GM19035 (cell line): ENCODE data around the gene WDR90.
A peak's percentile ranks its signal among the peaks of the same experiment; 100 is the strongest.

Experiments used
- ATAC-seq: cut with Tn5 transposase; IDR thresholded peaks from one replicate; pipeline ENCODE4 v1.9.1; 2021; ENCODE audit not compliant: unreplicated experiment

The WDR90 gene

GRCh38 chr16:674214-674881, 25.2 kb downstream of the WDR90 start:
- ATAC-seq: no peak

- no peak for ATAC-seq
Measured at GRCh38 chr16:674968-675883, 26.1 kb downstream of the WDR90 start, which contains the start of gene RHBDL1. Gene RHBDL1 (plus strand): TSS chr16:675671. CDS start chr16:675791, 120 bp downstream.

GRCh38 chr16:675884-676564, 26.9 kb downstream of the WDR90 start:
- ATAC-seq: no peak

GRCh38 chr16:676565-676902, 27.4 kb downstream of the WDR90 start:
- no peak for ATAC-seq

GRCh38 chr16:676913-677312, 27.7 kb downstream of the WDR90 start:
- ATAC-seq: no peak

GRCh38 chr16:677316-678190, 28.4 kb downstream of the WDR90 start:
- ATAC-seq: no peak

- no peak for ATAC-seq
Measured at GRCh38 chr16:678209-678857, 29.2 kb downstream of the WDR90 start.

GRCh38 chr16:678858-679813, 30.0 kb downstream of the WDR90 start:
- peak; percentile 2 for ATAC-seq

- peak; percentile 47 for ATAC-seq
Measured at GRCh38 chr16:679814-680624, 30.9 kb downstream of the WDR90 start, which contains the start of gene STUB1. Gene STUB1 (plus strand): TSS chr16:680410. CDS start chr16:680526, 116 bp downstream.

GRCh38 chr16:680625-680945, 31.4 kb downstream of the WDR90 start:
- peak; percentile 1 for ATAC-seq

- no peak for ATAC-seq
Measured at GRCh38 chr16:680967-681745, 32.0 kb downstream of the WDR90 start.

- no peak for ATAC-seq
Measured at GRCh38 chr16:681746-682427, 32.7 kb downstream of the WDR90 start.

GRCh38 chr16:682493-683395, 33.6 kb downstream of the WDR90 start:
- no peak for ATAC-seq

GRCh38 chr16:683396-684070, 34.4 kb downstream of the WDR90 start:
- ATAC-seq: no peak

- ATAC-seq: peak; percentile 57
Measured at GRCh38 chr16:684071-684794, 35.1 kb downstream of the WDR90 start, which contains the start of gene JMJD8. Gene JMJD8 (minus strand): TSS chr16:684334. CDS start chr16:684319, 15 bp downstream.
